ENCODE results near the gene SCLY. TPM values are rescaled to one million over a fixed set of nuclear protein-coding genes. Genes with fewer than 3 reads are reported as not detected.

Gene SCLY
- polyA plus RNA-seq, 2 donors: 6.3 to 6.6 TPM

GRCh38 chr2:238141541-238142318 lies 80.9 kb downstream of the SCLY start:
- no peaks in the 10 kb centered on the region for H3K36me3 ChIP-seq (ENCODE audit: control insufficient read depth in 2 of 2, insufficient read depth in 2 of 2, low read length in 1 of 2)
- peak overlapping the region in 1 of 2 donors; percentile 43 for H3K27ac ChIP-seq (ENCODE audit: low read depth in 2 of 2, low read length in 1 of 2)
- H3K9me3 ChIP-seq (ENCODE audit: control insufficient read depth in 2 of 2, insufficient read depth in 1 of 2, low read depth in 1 of 2, low read length in 1 of 2): no peaks in the 10 kb centered on the region
- H3K27me3 ChIP-seq (ENCODE audit: control insufficient read depth in 1 of 2, insufficient read depth in 2 of 2, low read length in 2 of 2): no peaks in the 10 kb centered on the region
- 56 to 57% methylated on average over 10 of the region's 10 CpGs for WGBS, 2 donors
- peaks cover 6 to 40% of the 10 kb centered on the region in 2 donors for H3K4me1 ChIP-seq (ENCODE audit: control insufficient read depth in 2 of 2, insufficient read depth in 2 of 2, low read length in 1 of 2)
- no peak overlapping the region for H3K4me3 ChIP-seq (ENCODE audit: low read depth in 1 of 2, low read length in 2 of 2)

GRCh38 chr2:238142382-238143205 lies 81.8 kb downstream of the SCLY start:
- H3K27ac ChIP-seq (ENCODE audit: low read depth in 2 of 2, low read length in 1 of 2): peak overlapping the region in 1 of 2 donors; percentile 43
- no peak overlapping the region for H3K4me3 ChIP-seq (ENCODE audit: low read depth in 1 of 2, low read length in 2 of 2)
- no peaks in the 10 kb centered on the region for H3K27me3 ChIP-seq (ENCODE audit: control insufficient read depth in 1 of 2, insufficient read depth in 2 of 2, low read length in 2 of 2)
- no peaks in the 10 kb centered on the region for H3K36me3 ChIP-seq (ENCODE audit: control insufficient read depth in 2 of 2, insufficient read depth in 2 of 2, low read length in 1 of 2)
- peaks cover 6 to 37% of the 10 kb centered on the region in 2 donors for H3K4me1 ChIP-seq (ENCODE audit: control insufficient read depth in 2 of 2, insufficient read depth in 2 of 2, low read length in 1 of 2)
- WGBS, 2 donors: 69% methylated on average over 30 of the region's 30 CpGs
- H3K9me3 ChIP-seq (ENCODE audit: control insufficient read depth in 2 of 2, insufficient read depth in 1 of 2, low read depth in 1 of 2, low read length in 1 of 2): no peaks in the 10 kb centered on the region

- Histone ChIP-seq H3K9me3 (ENCODE audit: control insufficient read depth in 2 of 2, insufficient read depth in 1 of 2, low read depth in 1 of 2, low read length in 1 of 2) (no peaks in the 10 kb centered on the region), H3K36me3 (ENCODE audit: control insufficient read depth in 2 of 2, insufficient read depth in 2 of 2, low read length in 1 of 2) (no peaks in the 10 kb centered on the region), H3K27me3 (ENCODE audit: control insufficient read depth in 1 of 2, insufficient read depth in 2 of 2, low read length in 2 of 2) (no peaks in the 10 kb centered on the region), H3K4me1 (ENCODE audit: control insufficient read depth in 2 of 2, insufficient read depth in 2 of 2, low read length in 1 of 2) (peaks cover 6 to 32% of the 10 kb centered on the region in 2 donors), H3K27ac (ENCODE audit: low read depth in 2 of 2, low read length in 1 of 2) (peak overlapping the region in 1 of 2 donors; percentile 36), H3K4me3 (ENCODE audit: low read depth in 1 of 2, low read length in 2 of 2) (no peak overlapping the region)
- 60 to 65% methylated on average over 20 of the region's 20 CpGs for WGBS, 2 donors
Observed at GRCh38 chr2:238143239-238143951, 82.6 kb downstream of the SCLY start.

GRCh38 chr2:238144262-238144661 lies 83.5 kb downstream of the SCLY start:
- WGBS, 2 donors: 73 to 87% methylated on average over 5 of the region's 5 CpGs
- Histone ChIP-seq H3K9me3 (ENCODE audit: control insufficient read depth in 2 of 2, insufficient read depth in 1 of 2, low read depth in 1 of 2, low read length in 1 of 2) (no peaks in the 10 kb centered on the region), H3K4me1 (ENCODE audit: control insufficient read depth in 2 of 2, insufficient read depth in 2 of 2, low read length in 1 of 2) (peaks cover 6 to 32% of the 10 kb centered on the region in 2 donors), H3K27me3 (ENCODE audit: control insufficient read depth in 1 of 2, insufficient read depth in 2 of 2, low read length in 2 of 2) (no peaks in the 10 kb centered on the region), H3K27ac (ENCODE audit: low read depth in 2 of 2, low read length in 1 of 2) (no peak overlapping the region), H3K4me3 (ENCODE audit: low read depth in 1 of 2, low read length in 2 of 2) (no peak overlapping the region), H3K36me3 (ENCODE audit: control insufficient read depth in 2 of 2, insufficient read depth in 2 of 2, low read length in 1 of 2) (no peaks in the 10 kb centered on the region)

GRCh38 chr2:238145046-238145445 lies 84.2 kb downstream of the SCLY start:
- H3K27me3 ChIP-seq (ENCODE audit: control insufficient read depth in 1 of 2, insufficient read depth in 2 of 2, low read length in 2 of 2): no peaks in the 10 kb centered on the region
- no peak overlapping the region for H3K4me3 ChIP-seq (ENCODE audit: low read depth in 1 of 2, low read length in 2 of 2)
- H3K4me1 ChIP-seq (ENCODE audit: control insufficient read depth in 2 of 2, insufficient read depth in 2 of 2, low read length in 1 of 2): peaks cover 6 to 32% of the 10 kb centered on the region in 2 donors
- no peak overlapping the region for H3K27ac ChIP-seq (ENCODE audit: low read depth in 2 of 2, low read length in 1 of 2)
- WGBS, 2 donors: 81 to 83% methylated on average over 12 of the region's 12 CpGs
- H3K9me3 ChIP-seq (ENCODE audit: control insufficient read depth in 2 of 2, insufficient read depth in 1 of 2, low read depth in 1 of 2, low read length in 1 of 2): no peaks in the 10 kb centered on the region
- H3K36me3 ChIP-seq (ENCODE audit: control insufficient read depth in 2 of 2, insufficient read depth in 2 of 2, low read length in 1 of 2): no peaks in the 10 kb centered on the region

GRCh38 chr2:238145851-238146250 lies 85.0 kb downstream of the SCLY start:
- no peaks in the 10 kb centered on the region for H3K36me3 ChIP-seq (ENCODE audit: control insufficient read depth in 2 of 2, insufficient read depth in 2 of 2, low read length in 1 of 2)
- H3K4me1 ChIP-seq (ENCODE audit: control insufficient read depth in 2 of 2, insufficient read depth in 2 of 2, low read length in 1 of 2): peaks cover 6 to 28% of the 10 kb centered on the region in 2 donors
- H3K27ac ChIP-seq (ENCODE audit: low read depth in 2 of 2, low read length in 1 of 2): no peak overlapping the region
- 69 to 73% methylated on average over 12 of the region's 12 CpGs for WGBS, 2 donors
- no peak overlapping the region for H3K4me3 ChIP-seq (ENCODE audit: low read depth in 1 of 2, low read length in 2 of 2)
- H3K9me3 ChIP-seq (ENCODE audit: control insufficient read depth in 2 of 2, insufficient read depth in 1 of 2, low read depth in 1 of 2, low read length in 1 of 2): no peaks in the 10 kb centered on the region
- H3K27me3 ChIP-seq (ENCODE audit: control insufficient read depth in 1 of 2, insufficient read depth in 2 of 2, low read length in 2 of 2): no peaks in the 10 kb centered on the region

- peaks cover 6 to 17% of the 10 kb centered on the region in 2 donors for H3K4me1 ChIP-seq (ENCODE audit: control insufficient read depth in 2 of 2, insufficient read depth in 2 of 2, low read length in 1 of 2)
- H3K27ac ChIP-seq (ENCODE audit: low read depth in 2 of 2, low read length in 1 of 2): no peak overlapping the region
- H3K36me3 ChIP-seq (ENCODE audit: control insufficient read depth in 2 of 2, insufficient read depth in 2 of 2, low read length in 1 of 2): no peaks in the 10 kb centered on the region
- 85 to 88% methylated on average over 13 of the region's 13 CpGs for WGBS, 2 donors
- H3K9me3 ChIP-seq (ENCODE audit: control insufficient read depth in 2 of 2, insufficient read depth in 1 of 2, low read depth in 1 of 2, low read length in 1 of 2): no peaks in the 10 kb centered on the region
- H3K27me3 ChIP-seq (ENCODE audit: control insufficient read depth in 1 of 2, insufficient read depth in 2 of 2, low read length in 2 of 2): no peaks in the 10 kb centered on the region
- H3K4me3 ChIP-seq (ENCODE audit: low read depth in 1 of 2, low read length in 2 of 2): no peak overlapping the region
Observed at GRCh38 chr2:238146884-238147544, 86.2 kb downstream of the SCLY start.

GRCh38 chr2:238148981-238149380 lies 88.2 kb downstream of the SCLY start:
- Histone ChIP-seq H3K27ac (ENCODE audit: low read depth in 2 of 2, low read length in 1 of 2) (no peak overlapping the region), H3K27me3 (ENCODE audit: control insufficient read depth in 1 of 2, insufficient read depth in 2 of 2, low read length in 2 of 2) (no peaks in the 10 kb centered on the region), H3K4me3 (ENCODE audit: low read depth in 1 of 2, low read length in 2 of 2) (no peak overlapping the region), H3K36me3 (ENCODE audit: control insufficient read depth in 2 of 2, insufficient read depth in 2 of 2, low read length in 1 of 2) (no peaks in the 10 kb centered on the region), H3K9me3 (ENCODE audit: control insufficient read depth in 2 of 2, insufficient read depth in 1 of 2, low read depth in 1 of 2, low read length in 1 of 2) (no peaks in the 10 kb centered on the region), H3K4me1 (ENCODE audit: control insufficient read depth in 2 of 2, insufficient read depth in 2 of 2, low read length in 1 of 2) (peaks cover under 1 to 5% of the 10 kb centered on the region in 2 donors)
- 93% methylated on average over 15 of the region's 15 CpGs for WGBS, 2 donors

Measured in esophagus (tissue), 2 donors.